ENCODE results near the gene ALOX15B. TPM values are rescaled to one million over a fixed set of nuclear protein-coding genes. Genes with fewer than 3 reads are reported as not detected.

ALOX15B gene
- polyA plus RNA-seq, 3 donors = 1.7 to 2.8 (median 2.0) TPM

DNA sequence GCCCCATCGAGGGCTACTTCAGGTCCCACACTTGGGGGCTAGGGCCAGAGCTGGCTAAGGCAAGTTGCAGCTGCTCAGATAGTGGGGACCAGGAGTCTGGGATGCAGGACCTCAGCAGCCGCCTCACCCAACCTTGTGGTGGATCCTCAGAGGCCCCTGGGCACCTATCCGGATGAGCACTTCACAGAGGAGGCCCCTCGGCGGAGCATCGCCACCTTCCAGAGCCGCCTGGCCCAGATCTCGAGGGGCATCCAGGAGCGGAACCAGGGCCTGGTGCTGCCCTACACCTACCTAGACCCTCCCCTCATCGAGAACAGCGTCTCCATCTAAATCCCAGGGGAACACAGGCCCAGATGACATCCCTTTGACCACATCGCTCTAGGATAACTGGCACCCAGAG lies 9.4 kb downstream of the ALOX15B start:
- peaks cover 8 to 12% of the 10 kb centered on the region in 2 donors for H3K36me3 Mint-ChIP-seq
- no peak overlapping the region for H3K4me3 ChIP-seq (replicated peaks in 1 of 3; ENCODE audit: low read depth in 2 of 3, low read length in 3 of 3)
- intact Hi-C loops (cut with micrococcal nuclease) = no loop called here
- H3K79me2 ChIP-seq (ENCODE audit: insufficient read depth, low read length) = no peaks in the 10 kb centered on the region
- TF ChIP-seq, protein P1, sequence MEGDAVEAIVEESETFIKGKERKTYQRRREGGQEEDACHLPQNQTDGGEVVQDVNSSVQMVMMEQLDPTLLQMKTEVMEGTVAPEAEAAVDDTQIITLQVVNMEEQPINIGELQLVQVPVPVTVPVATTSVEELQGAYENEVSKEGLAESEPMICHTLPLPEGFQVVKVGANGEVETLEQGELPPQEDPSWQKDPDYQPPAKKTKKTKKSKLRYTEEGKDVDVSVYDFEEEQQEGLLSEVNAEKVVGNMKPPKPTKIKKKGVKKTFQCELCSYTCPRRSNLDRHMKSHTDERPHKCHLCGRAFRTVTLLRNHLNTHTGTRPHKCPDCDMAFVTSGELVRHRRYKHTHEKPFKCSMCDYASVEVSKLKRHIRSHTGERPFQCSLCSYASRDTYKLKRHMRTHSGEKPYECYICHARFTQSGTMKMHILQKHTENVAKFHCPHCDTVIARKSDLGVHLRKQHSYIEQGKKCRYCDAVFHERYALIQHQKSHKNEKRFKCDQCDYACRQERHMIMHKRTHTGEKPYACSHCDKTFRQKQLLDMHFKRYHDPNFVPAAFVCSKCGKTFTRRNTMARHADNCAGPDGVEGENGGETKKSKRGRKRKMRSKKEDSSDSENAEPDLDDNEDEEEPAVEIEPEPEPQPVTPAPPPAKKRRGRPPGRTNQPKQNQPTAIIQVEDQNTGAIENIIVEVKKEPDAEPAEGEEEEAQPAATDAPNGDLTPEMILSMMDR (IDR thresholded peaks at IDR 0.05) = no peak
- no peak overlapping the region for H3K27ac Mint-ChIP-seq
- H3K36me3 ChIP-seq (replicated peaks in 1 of 2; ENCODE audit: control insufficient read depth in 1 of 2, insufficient read depth in 2 of 2, low read length in 2 of 2) = peaks cover 0 to 2% of the 10 kb centered on the region in 2 donors
- H3K27me3 Mint-ChIP-seq (ENCODE audit: low read depth in 3 of 3) = peaks cover 0 to 4% (median 2%) of the 10 kb centered on the region in 3 donors
- no peaks in the 10 kb centered on the region for H4K20me1 ChIP-seq (ENCODE audit: insufficient read depth, low read length)
- H3K4me3 Mint-ChIP-seq = no peak overlapping the region
- peak in 1 of 3 donors; percentile 2 for DNase-seq
- no peak overlapping the region for H3K27ac ChIP-seq (ENCODE audit: low read depth in 1 of 2, low read length in 2 of 2)
- no peak overlapping the region for H2AFZ ChIP-seq (ENCODE audit: insufficient read depth, low read depth, low read length, poor library complexity, severe bottlenecking)
- 99% methylated on average over 12 of the region's 12 CpGs for whole genome bisulfite sequencing (ENCODE audit: insufficient coverage)
- H3K9me3 ChIP-seq (replicated peaks in 1 of 2; ENCODE audit: control insufficient read depth in 1 of 2, insufficient read depth in 1 of 2, low read length in 2 of 2) = no peaks in the 10 kb centered on the region
- peaks cover 7% of the 10 kb centered on the region for H3K4me1 Mint-ChIP-seq
- H3K4me1 ChIP-seq (ENCODE audit: control insufficient read depth in 1 of 2, insufficient read depth in 2 of 2, low read length in 2 of 2) = peaks cover under 1 to 3% of the 10 kb centered on the region in 2 donors
- H3K9me3 Mint-ChIP-seq = no peaks in the 10 kb centered on the region
- no peak overlapping the region for H3K9ac ChIP-seq (ENCODE audit: insufficient read depth, low read length, poor library complexity, severe bottlenecking)
- no peak overlapping the region for H3K4me2 ChIP-seq (replicated peaks; ENCODE audit: extremely low read depth, low read length, poor library complexity, severe bottlenecking)
- H3K27me3 ChIP-seq (ENCODE audit: control insufficient read depth in 2 of 2, insufficient read depth in 2 of 2, low read length in 2 of 2) = no peaks in the 10 kb centered on the region

DNA sequence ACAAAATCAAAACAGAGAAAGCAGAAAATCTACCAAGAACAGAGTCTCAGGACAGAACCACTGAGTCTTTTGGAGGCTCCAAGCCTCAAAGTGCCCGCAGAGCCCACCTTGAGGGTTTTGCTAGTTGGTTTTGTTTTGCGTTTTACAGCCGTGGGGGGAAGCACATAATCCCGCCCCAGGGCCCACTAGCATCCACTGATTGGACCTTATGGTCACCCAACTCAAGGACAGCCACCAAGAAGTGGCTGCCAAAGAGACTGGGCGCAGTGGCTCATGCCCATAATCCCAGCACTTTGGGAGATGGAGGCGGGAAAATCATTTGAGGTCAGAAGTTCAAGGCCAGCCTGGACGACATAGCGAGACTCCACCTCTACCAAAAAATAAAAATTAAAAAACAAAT lies 9.9 kb downstream of the ALOX15B start:
- no peak overlapping the region for H3K4me2 ChIP-seq (replicated peaks; ENCODE audit: extremely low read depth, low read length, poor library complexity, severe bottlenecking)
- no peaks in the 10 kb centered on the region for H3K9me3 ChIP-seq (replicated peaks in 1 of 2; ENCODE audit: control insufficient read depth in 1 of 2, insufficient read depth in 1 of 2, low read length in 2 of 2)
- 93% methylated on average over 3 of the region's 8 CpGs for WGBS (ENCODE audit: insufficient coverage)
- DNase-seq = peak in 1 of 3 donors; percentile 0
- TF ChIP-seq, protein P1 (IDR thresholded peaks at IDR 0.05) = no peak
- H3K4me3 Mint-ChIP-seq = no peak overlapping the region
- H3K4me1 ChIP-seq (ENCODE audit: control insufficient read depth in 1 of 2, insufficient read depth in 2 of 2, low read length in 2 of 2) = no peaks in the 10 kb centered on the region
- peaks cover 0 to 2% of the 10 kb centered on the region in 2 donors for H3K36me3 ChIP-seq (replicated peaks in 1 of 2; ENCODE audit: control insufficient read depth in 1 of 2, insufficient read depth in 2 of 2, low read length in 2 of 2)
- H3K4me3 ChIP-seq (replicated peaks in 1 of 3; ENCODE audit: low read depth in 2 of 3, low read length in 3 of 3) = no peak overlapping the region
- no peaks in the 10 kb centered on the region for H3K9me3 Mint-ChIP-seq
- H3K27me3 ChIP-seq (ENCODE audit: control insufficient read depth in 2 of 2, insufficient read depth in 2 of 2, low read length in 2 of 2) = no peaks in the 10 kb centered on the region
- intact Hi-C loops (cut with micrococcal nuclease) = no loop called here
- no peaks in the 10 kb centered on the region for H3K79me2 ChIP-seq (ENCODE audit: insufficient read depth, low read length)
- H3K4me1 Mint-ChIP-seq = peaks cover 4% of the 10 kb centered on the region
- H2AFZ ChIP-seq (ENCODE audit: insufficient read depth, low read depth, low read length, poor library complexity, severe bottlenecking) = no peak overlapping the region
- peak overlapping the region in 1 of 7 donors; percentile 72 for H3K27ac Mint-ChIP-seq
- no peaks in the 10 kb centered on the region for H4K20me1 ChIP-seq (ENCODE audit: insufficient read depth, low read length)
- H3K36me3 Mint-ChIP-seq = peaks cover 5 to 9% of the 10 kb centered on the region in 2 donors
- H3K27me3 Mint-ChIP-seq (ENCODE audit: low read depth in 3 of 3) = peaks cover 0 to 4% (median 2%) of the 10 kb centered on the region in 3 donors
- H3K9ac ChIP-seq (ENCODE audit: insufficient read depth, low read length, poor library complexity, severe bottlenecking) = no peak overlapping the region
- no peak overlapping the region for H3K27ac ChIP-seq (ENCODE audit: low read depth in 1 of 2, low read length in 2 of 2)
